Fibroblast of lung (primary cell): Measurements from ENCODE around the gene PTOV1. TPM values are rescaled to one million over a fixed set of nuclear protein-coding genes. Genes with fewer than 3 reads are reported as not detected.

ENCODE experiments used
- DNase-seq, 2 donors: peaks; one replicate each; pipeline versions ENCODE4 v3.0.0 to v3.0.0-alpha.2; 2010; ENCODE audit warnings: low read depth in 2 of 2
- H2AFZ ChIP-seq: 2 replicates; pipeline ENCODE4 v1.5.1; 2012; ENCODE audit warnings: low read length, control low read depth, inconsistent platforms
- H3K27ac ChIP-seq: 2 replicates; pipeline ENCODE4 v1.5.1; 2011; ENCODE audit warnings: low read length, control low read depth; ENCODE audit not compliant: insufficient read depth
- H3K27me3 ChIP-seq: 2 replicates; pipeline ENCODE4 v1.5.1; 2011; ENCODE audit warnings: mild to moderate bottlenecking, low read length; ENCODE audit not compliant: control insufficient read depth, insufficient read depth
- H3K36me3 ChIP-seq: 2 replicates; pipeline ENCODE4 v1.5.1; 2011; ENCODE audit warnings: low read length; ENCODE audit not compliant: control insufficient read depth, insufficient read depth
- H3K4me1 ChIP-seq: 2 replicates; pipeline ENCODE4 v1.5.1; 2011; ENCODE audit warnings: low read length; ENCODE audit not compliant: control insufficient read depth, insufficient read depth; ENCODE audit errors: extremely low read depth
- H3K4me2 ChIP-seq: 2 replicates; pipeline ENCODE4 v1.5.1; 2011; ENCODE audit warnings: low read length, control low read depth; ENCODE audit not compliant: insufficient read depth; ENCODE audit errors: extremely low read depth
- H3K4me3 ChIP-seq, 4 experiments: fragments of 200-600 bp in 1 of 4; sonication (generic) in 1 of 4; replicated peaks in 1 of 4; 2 replicates each; pipeline ENCODE4 v1.5.1; 2011 to 2016; ENCODE audit warnings: low read length in 4 of 4, low read depth in 3 of 4, mild to moderate bottlenecking in 3 of 4, control low read depth in 2 of 4, inconsistent platforms in 1 of 4, mixed read lengths in 1 of 4; ENCODE audit not compliant: insufficient read depth in 1 of 4; ENCODE audit errors: control extremely low read depth in 1 of 4
- H3K79me2 ChIP-seq: 2 replicates; pipeline ENCODE4 v1.5.1; 2012; ENCODE audit warnings: mild to moderate bottlenecking, low read length, inconsistent platforms; ENCODE audit not compliant: control insufficient read depth, insufficient read depth
- H3K9ac ChIP-seq: 2 replicates; pipeline ENCODE4 v1.5.1; 2011; ENCODE audit warnings: mild to moderate bottlenecking, low read length, control low read depth; ENCODE audit not compliant: insufficient read depth
- H3K9me3 ChIP-seq: 2 replicates; pipeline ENCODE4 v1.5.1; 2012; ENCODE audit warnings: low read depth, low read length; ENCODE audit not compliant: control insufficient read depth, insufficient read depth
- H4K20me1 ChIP-seq: 2 replicates; pipeline ENCODE4 v1.5.1; 2011; ENCODE audit warnings: low read length; ENCODE audit not compliant: control insufficient read depth, insufficient read depth; ENCODE audit errors: extremely low read depth
- EZH2 ChIP-seq: IDR thresholded peaks from 2 replicates; pipeline ENCODE4 v1.5.1; 2012; ENCODE audit warnings: low read length, control low read depth, mild to moderate bottlenecking; ENCODE audit errors: missing control alignments
- polyA plus RNA-seq, 2 donors: library from polyadenylated mRNA; depleted of rRNA in 1 of 2; stranded (reverse) in 1 of 2; unstranded in 1 of 2; fragments of >200 nt; gene quantifications; 2 replicates each; pipeline ENCODE4 v1.2.1, GENCODE V29; 2011 to 2012; ENCODE audit warnings: missing spikeins in 1 of 2
- total RNA-seq: library from RNA; depleted of rRNA; stranded (reverse); fragments of >200 nt; gene quantifications from 2 replicates; pipeline ENCODE4 v1.2.1, GENCODE V29; 2014
- TF ChIP-seq, protein P1 (sequence below), 2 donors: IDR thresholded peaks in 1 of 2; conservative IDR thresholded peaks in 1 of 2; 1 replicate in 1 of 2; 2 replicates in 1 of 2; pipeline ENCODE4 v1.5.1; 2011 to 2012; ENCODE audit warnings: low read length in 2 of 2, control low read depth in 1 of 2, inconsistent platforms in 1 of 2, low read depth in 1 of 2, mild to moderate bottlenecking in 1 of 2

The PTOV1 gene
- total and polyA plus RNA-seq, 2 donors (not counting 1 experiment from before 2014, with no cell fraction given), result 41.1 to 56.0 TPM

- H3K79me2 ChIP-seq, result peaks cover 19% of the 10 kb centered on the region
- no peak overlapping the region for H3K27ac ChIP-seq
- no peak for DNase-seq
These were observed 21.5 kb downstream of the PTOV1 start for GRCh38 chr19:49872245-49873128.

GRCh38 chr19:49873129-49873521 is 22.2 kb downstream of the PTOV1 start:
- Histone ChIP-seq H3K36me3 (peaks cover 2% of the 10 kb centered on the region), H3K4me1 (peaks cover 6% of the 10 kb centered on the region), H3K27ac (no peak overlapping the region), H3K9me3 (no peaks in the 10 kb centered on the region), H3K4me3 (no peak overlapping the region), H3K9ac (no peak overlapping the region), H3K79me2 (peaks cover 19% of the 10 kb centered on the region), H3K4me2 (no peak overlapping the region), H4K20me1 (no peaks in the 10 kb centered on the region), H3K27me3 (no peaks in the 10 kb centered on the region), H2AFZ (no peak overlapping the region)
- no peak for DNase-seq
- TF ChIP-seq EZH2, result no peak
- TF ChIP-seq, protein P1, sequence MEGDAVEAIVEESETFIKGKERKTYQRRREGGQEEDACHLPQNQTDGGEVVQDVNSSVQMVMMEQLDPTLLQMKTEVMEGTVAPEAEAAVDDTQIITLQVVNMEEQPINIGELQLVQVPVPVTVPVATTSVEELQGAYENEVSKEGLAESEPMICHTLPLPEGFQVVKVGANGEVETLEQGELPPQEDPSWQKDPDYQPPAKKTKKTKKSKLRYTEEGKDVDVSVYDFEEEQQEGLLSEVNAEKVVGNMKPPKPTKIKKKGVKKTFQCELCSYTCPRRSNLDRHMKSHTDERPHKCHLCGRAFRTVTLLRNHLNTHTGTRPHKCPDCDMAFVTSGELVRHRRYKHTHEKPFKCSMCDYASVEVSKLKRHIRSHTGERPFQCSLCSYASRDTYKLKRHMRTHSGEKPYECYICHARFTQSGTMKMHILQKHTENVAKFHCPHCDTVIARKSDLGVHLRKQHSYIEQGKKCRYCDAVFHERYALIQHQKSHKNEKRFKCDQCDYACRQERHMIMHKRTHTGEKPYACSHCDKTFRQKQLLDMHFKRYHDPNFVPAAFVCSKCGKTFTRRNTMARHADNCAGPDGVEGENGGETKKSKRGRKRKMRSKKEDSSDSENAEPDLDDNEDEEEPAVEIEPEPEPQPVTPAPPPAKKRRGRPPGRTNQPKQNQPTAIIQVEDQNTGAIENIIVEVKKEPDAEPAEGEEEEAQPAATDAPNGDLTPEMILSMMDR (conservative IDR thresholded peaks at IDR 0.05 in 1 of 2, IDR thresholded peaks at IDR 0.05 in 1 of 2; ENCODE audit: low read depth in 1 of 2, low read length in 2 of 2), result no peak

More at GRCh38 chr19:49872245-49873128, 21.5 kb downstream of the PTOV1 start:
- H3K4me1 ChIP-seq, result peaks cover 6% of the 10 kb centered on the region
- H3K27me3 ChIP-seq, result no peaks in the 10 kb centered on the region
- no peak overlapping the region for H3K4me2 ChIP-seq
- H3K36me3 ChIP-seq, result peaks cover 2% of the 10 kb centered on the region
- H2AFZ ChIP-seq, result no peak overlapping the region
- no peak for TF ChIP-seq EZH2
- TF ChIP-seq, protein P1 (conservative IDR thresholded peaks at IDR 0.05 in 1 of 2, IDR thresholded peaks at IDR 0.05 in 1 of 2; ENCODE audit: low read depth in 1 of 2, low read length in 2 of 2), result no peak
- H4K20me1 ChIP-seq, result no peaks in the 10 kb centered on the region
- no peaks in the 10 kb centered on the region for H3K9me3 ChIP-seq
- no peak overlapping the region for H3K4me3 ChIP-seq
- no peak overlapping the region for H3K9ac ChIP-seq

- no peak for TF ChIP-seq EZH2
- TF ChIP-seq, protein P1 (conservative IDR thresholded peaks at IDR 0.05 in 1 of 2, IDR thresholded peaks at IDR 0.05 in 1 of 2; ENCODE audit: low read depth in 1 of 2, low read length in 2 of 2), result no peak
- Histone ChIP-seq H3K27me3 (no peaks in the 10 kb centered on the region), H3K27ac (no peak overlapping the region), H3K9me3 (no peaks in the 10 kb centered on the region), H3K79me2 (peaks cover 22% of the 10 kb centered on the region), H2AFZ (no peak overlapping the region), H3K4me1 (peaks cover 10% of the 10 kb centered on the region), H3K9ac (no peak overlapping the region), H4K20me1 (no peaks in the 10 kb centered on the region), H3K36me3 (peaks cover 2% of the 10 kb centered on the region), H3K4me2 (no peak overlapping the region), H3K4me3 (no peak overlapping the region)
- DNase-seq, result no peak
These were observed 22.9 kb downstream of the PTOV1 start for GRCh38 chr19:49873834-49874233.
